Suprapubic skin (tissue), 4 donors: ENCODE data around the gene STN1.

Source experiments
- EP300 ChIP-seq: sonication (generic); formaldehyde crosslinking; IDR thresholded peaks from one replicate; pipeline ENCODE4 v1.6.1; 2017; ENCODE audit warnings: antibody characterized with exemption
- POLR2A ChIP-seq, 2 donors: fragments of 450-650 bp; IDR thresholded peaks; one replicate each; pipeline ENCODE4 v1.6.1; 2017; ENCODE audit warnings: antibody characterized with exemption in 2 of 2, mild to moderate bottlenecking in 2 of 2, moderate library complexity in 2 of 2
- POLR2AphosphoS5 ChIP-seq, 3 donors: sonication (generic); formaldehyde crosslinking; IDR thresholded peaks; one replicate each; pipeline ENCODE4 v1.6.1; 2017; ENCODE audit warnings: antibody characterized with exemption in 3 of 3
- TF ChIP-seq, protein P1 (sequence below), 2 donors: fragments of 200-600 bp in 1 of 2; fragments of 450-650 bp in 1 of 2; sonication (generic) in 1 of 2; IDR thresholded peaks; one replicate each; pipeline ENCODE4 v1.5.1; 2016 to 2019; ENCODE audit warnings: antibody characterized with exemption in 2 of 2, mild to moderate bottlenecking in 1 of 2, moderate library complexity in 1 of 2

DNA sequence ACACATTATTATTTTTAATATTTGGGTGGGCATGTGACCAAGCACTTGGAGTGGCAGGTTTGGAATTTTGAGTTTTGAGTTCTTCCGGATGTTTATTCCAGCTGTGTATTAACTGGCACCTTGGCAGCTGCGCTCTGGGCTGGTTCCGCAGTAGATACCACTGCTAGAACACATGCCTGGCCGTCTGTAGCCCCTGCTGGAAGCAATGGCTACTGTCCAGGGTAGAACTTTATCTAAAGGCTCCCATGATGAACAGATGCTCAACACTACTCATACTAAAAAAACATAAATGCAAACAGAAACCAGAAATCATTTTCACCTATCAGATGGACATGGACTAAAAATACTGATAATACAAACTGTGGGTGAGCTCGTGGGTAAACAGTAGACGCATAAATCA, 43.3 kb downstream of the STN1 start:
- TF ChIP-seq EP300 (no peak), POLR2A (IDR thresholded peaks at IDR 0.05) (no peak), POLR2AphosphoS5 (IDR thresholded peaks at IDR 0.05) (no peak)
- TF ChIP-seq, protein P1, sequence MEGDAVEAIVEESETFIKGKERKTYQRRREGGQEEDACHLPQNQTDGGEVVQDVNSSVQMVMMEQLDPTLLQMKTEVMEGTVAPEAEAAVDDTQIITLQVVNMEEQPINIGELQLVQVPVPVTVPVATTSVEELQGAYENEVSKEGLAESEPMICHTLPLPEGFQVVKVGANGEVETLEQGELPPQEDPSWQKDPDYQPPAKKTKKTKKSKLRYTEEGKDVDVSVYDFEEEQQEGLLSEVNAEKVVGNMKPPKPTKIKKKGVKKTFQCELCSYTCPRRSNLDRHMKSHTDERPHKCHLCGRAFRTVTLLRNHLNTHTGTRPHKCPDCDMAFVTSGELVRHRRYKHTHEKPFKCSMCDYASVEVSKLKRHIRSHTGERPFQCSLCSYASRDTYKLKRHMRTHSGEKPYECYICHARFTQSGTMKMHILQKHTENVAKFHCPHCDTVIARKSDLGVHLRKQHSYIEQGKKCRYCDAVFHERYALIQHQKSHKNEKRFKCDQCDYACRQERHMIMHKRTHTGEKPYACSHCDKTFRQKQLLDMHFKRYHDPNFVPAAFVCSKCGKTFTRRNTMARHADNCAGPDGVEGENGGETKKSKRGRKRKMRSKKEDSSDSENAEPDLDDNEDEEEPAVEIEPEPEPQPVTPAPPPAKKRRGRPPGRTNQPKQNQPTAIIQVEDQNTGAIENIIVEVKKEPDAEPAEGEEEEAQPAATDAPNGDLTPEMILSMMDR (IDR thresholded peaks at IDR 0.05), result no peak
